NT2/D1 (cell line): ENCODE data around the gene HNRNPD.

Source experiments
- DNase-seq: peaks from one replicate; pipeline ENCODE4 v3.0.0-alpha.2; 2011; ENCODE audit warnings: low read depth, low spot score
- H3K27me3 ChIP-seq: 2 replicates; pipeline ENCODE4 v1.6.0; 2011; ENCODE audit warnings: mild to moderate bottlenecking; ENCODE audit not compliant: insufficient read length, insufficient read depth
- H3K36me3 ChIP-seq: 2 replicates; pipeline ENCODE4 v1.6.1; 2011; ENCODE audit warnings: mild to moderate bottlenecking, low read length, mixed read lengths; ENCODE audit not compliant: insufficient read depth, insufficient read length
- H3K4me1 ChIP-seq: 2 replicates; pipeline ENCODE4 v1.5.1; 2011; ENCODE audit not compliant: insufficient read depth, insufficient read length
- H3K4me3 ChIP-seq: 2 replicates; pipeline ENCODE4 v1.5.1; 2011; ENCODE audit warnings: low read depth; ENCODE audit not compliant: insufficient read length
- H3K9ac ChIP-seq: 2 replicates; pipeline ENCODE4 v1.6.0; 2011; ENCODE audit warnings: low read depth; ENCODE audit not compliant: insufficient read length
- H3K9me3 ChIP-seq: 2 replicates; pipeline ENCODE4 v1.5.1; 2011; ENCODE audit warnings: mild to moderate bottlenecking, low read length; ENCODE audit not compliant: insufficient read depth
- SUZ12 ChIP-seq: IDR thresholded peaks from 2 replicates; pipeline ENCODE4 v1.6.1; 2011; ENCODE audit not compliant: insufficient read length, insufficient read depth; ENCODE audit errors: extremely low read depth
- YY1 ChIP-seq: IDR thresholded peaks from 2 replicates; pipeline ENCODE4 v1.6.1; 2011; ENCODE audit not compliant: insufficient read length, insufficient read depth
- ZNF274 ChIP-seq: IDR thresholded peaks from 2 replicates; pipeline ENCODE4 v1.6.1; 2011; ENCODE audit warnings: mild to moderate bottlenecking, low read depth, low read length

The HNRNPD gene

GRCh38 chr4:82360298-82361177, 13.3 kb downstream of the HNRNPD start:
- Histone ChIP-seq H3K4me1 (no peaks in the 10 kb centered on the region), H3K9ac (no peak overlapping the region), H3K36me3 (peaks cover 75% of the 10 kb centered on the region), H3K9me3 (no peaks in the 10 kb centered on the region), H3K27me3 (no peaks in the 10 kb centered on the region), H3K4me3 (no peak overlapping the region)
- TF ChIP-seq YY1 (no peak), ZNF274 (no peak), SUZ12 (no peak)
- no peak for DNase-seq

- no peak for DNase-seq
- Histone ChIP-seq H3K36me3 (peaks cover 76% of the 10 kb centered on the region), H3K4me1 (no peaks in the 10 kb centered on the region), H3K27me3 (no peaks in the 10 kb centered on the region), H3K9me3 (no peaks in the 10 kb centered on the region), H3K9ac (no peak overlapping the region), H3K4me3 (no peak overlapping the region)
- TF ChIP-seq ZNF274, result no peak
- TF ChIP-seq YY1, result no peak
- TF ChIP-seq SUZ12, result no peak
Observed at GRCh38 chr4:82358847-82359246, 14.9 kb downstream of the HNRNPD start.

- TF ChIP-seq SUZ12 (no peak), ZNF274 (no peak), YY1 (no peak)
- no peak for DNase-seq
- no peak overlapping the region for H3K4me3 ChIP-seq
- H3K27me3 ChIP-seq, result no peaks in the 10 kb centered on the region
- H3K9ac ChIP-seq, result no peak overlapping the region
- H3K4me1 ChIP-seq, result no peaks in the 10 kb centered on the region
- H3K9me3 ChIP-seq, result no peaks in the 10 kb centered on the region
- H3K36me3 ChIP-seq, result peaks cover 79% of the 10 kb centered on the region
Observed at GRCh38 chr4:82357640-82358039, 16.2 kb downstream of the HNRNPD start.

- DNase-seq, result no peak
- H3K9me3 ChIP-seq, result no peaks in the 10 kb centered on the region
- no peak overlapping the region for H3K9ac ChIP-seq
- peaks cover 86% of the 10 kb centered on the region for H3K36me3 ChIP-seq
- TF ChIP-seq YY1 (no peak), ZNF274 (no peak)
- H3K27me3 ChIP-seq, result no peaks in the 10 kb centered on the region
- H3K4me3 ChIP-seq, result no peak overlapping the region
- no peaks in the 10 kb centered on the region for H3K4me1 ChIP-seq
Observed at GRCh38 chr4:82354788-82355187, 19.0 kb downstream of the HNRNPD start.

- H3K4me3 ChIP-seq, result no peak overlapping the region
- no peak for DNase-seq
- H3K9me3 ChIP-seq, result no peaks in the 10 kb centered on the region
- no peaks in the 10 kb centered on the region for H3K27me3 ChIP-seq
- TF ChIP-seq YY1 (no peak), ZNF274 (no peak), SUZ12 (no peak)
- no peak overlapping the region for H3K9ac ChIP-seq
- peaks cover 67% of the 10 kb centered on the region for H3K36me3 ChIP-seq
- no peaks in the 10 kb centered on the region for H3K4me1 ChIP-seq
Observed at GRCh38 chr4:82352825-82353366, 20.9 kb downstream of the HNRNPD start.

GRCh38 chr4:82352118-82352824, 21.5 kb downstream of the HNRNPD start:
- Histone ChIP-seq H3K36me3 (peaks cover 61% of the 10 kb centered on the region), H3K4me3 (no peak overlapping the region), H3K9me3 (no peaks in the 10 kb centered on the region), H3K4me1 (no peaks in the 10 kb centered on the region), H3K9ac (no peak overlapping the region), H3K27me3 (no peaks in the 10 kb centered on the region)
- no peak for DNase-seq
- TF ChIP-seq ZNF274, result no peak
- no peak for TF ChIP-seq SUZ12
- no peak for TF ChIP-seq YY1

GRCh38 chr4:82346126-82346525, 27.7 kb downstream of the HNRNPD start:
- H3K27me3 ChIP-seq, result no peaks in the 10 kb centered on the region
- no peak overlapping the region for H3K4me3 ChIP-seq
- DNase-seq, result no peak
- H3K9ac ChIP-seq, result no peak overlapping the region
- H3K9me3 ChIP-seq, result no peaks in the 10 kb centered on the region
- peaks cover 12% of the 10 kb centered on the region for H3K36me3 ChIP-seq
- H3K4me1 ChIP-seq, result no peaks in the 10 kb centered on the region
- TF ChIP-seq SUZ12, result no peak
- TF ChIP-seq ZNF274, result no peak
- TF ChIP-seq YY1, result no peak
